OCI-LY3 (cell line): Measurements from ENCODE around the gene OBSL1.
A peak's percentile ranks its signal among the peaks of the same experiment; 100 is the strongest.

Experiments
- H2AFZ ChIP-seq: fragments of 200-600, 300-600 bp; shearing (Covaris generic); 2 replicates; pipeline ENCODE4 v1.6.0; 2014; ENCODE audit warnings: antibody characterized with exemption, low read depth, low read length
- H3K27ac ChIP-seq: fragments of 200-600, 300-600 bp; sonication (generic); 2 replicates; pipeline ENCODE4 v1.5.1; 2014; ENCODE audit warnings: mild to moderate bottlenecking, low read length, moderate library complexity, mixed read lengths
- H3K27me3 ChIP-seq: fragments of 200-600, 300-600 bp; sonication (generic); 2 replicates; pipeline ENCODE4 v1.6.1; 2014; ENCODE audit warnings: low read depth, low read length, mixed read lengths
- H3K36me3 ChIP-seq: fragments of 200-600, 300-600 bp; sonication (generic); replicated peaks from 2 replicates; pipeline ENCODE3; 2014; ENCODE audit warnings: low read depth, low read length, mixed read lengths
- H3K4me1 ChIP-seq: fragments of 300-600, 200-600 bp; sonication (generic); 2 replicates; pipeline ENCODE4 v1.6.1; 2014; ENCODE audit warnings: low read length, mixed read lengths
- H3K4me2 ChIP-seq: fragments of 200-600, 300-600 bp; sonication (generic); 2 replicates; pipeline ENCODE4 v1.6.1; 2014; ENCODE audit warnings: low read length, mixed read lengths
- H3K4me3 ChIP-seq: fragments of 300-600, 200-600 bp; sonication (generic); 2 replicates; pipeline ENCODE4 v1.5.1; 2014; ENCODE audit warnings: antibody characterized with exemption, mild to moderate bottlenecking, low read length, moderate library complexity
- H3K79me2 ChIP-seq: fragments of 300-600, 200-600 bp; shearing (Covaris generic); 2 replicates; pipeline ENCODE4 v1.6.1; 2014; ENCODE audit warnings: mild to moderate bottlenecking, low read length, mixed read lengths
- H3K9ac ChIP-seq: fragments of 300-600, 200-600 bp; shearing (Covaris generic); 2 replicates; pipeline ENCODE4 v1.6.0; 2014; ENCODE audit warnings: mild to moderate bottlenecking, low read length, moderate library complexity
- H3K9me3 ChIP-seq: fragments of 200-600, 300-600 bp; shearing (Covaris generic); 2 replicates; pipeline ENCODE4 v1.6.1; 2014; ENCODE audit warnings: low read length, mixed read lengths; ENCODE audit not compliant: insufficient read depth
- H4K20me1 ChIP-seq: fragments of 200-600, 300-600 bp; sonication (generic); 2 replicates; pipeline ENCODE4 v1.6.1; 2016; ENCODE audit warnings: low read length, mixed read lengths; ENCODE audit not compliant: insufficient read depth
- CTCF ChIP-seq: fragments of 200-600, 300-600 bp; sonication (generic); IDR thresholded peaks from 2 replicates; pipeline ENCODE4 v1.5.1; 2014; ENCODE audit warnings: antibody characterized with exemption, low read length, low read depth
- EZH2phosphoT487 ChIP-seq: fragments of 200-600 bp; shearing (Covaris generic); IDR thresholded peaks from 2 replicates; pipeline ENCODE4 v1.6.1; 2018; ENCODE audit warnings: antibody characterized with exemption, mixed run types, low read depth

The OBSL1 gene

GRCh38 chr2:219525533-219526232 is 45.7 kb downstream of the OBSL1 start:
- Histone ChIP-seq H3K4me2 (no peak overlapping the region), H3K27me3 (peaks cover 30% of the 10 kb centered on the region), H3K9me3 (no peaks in the 10 kb centered on the region), H4K20me1 (no peaks in the 10 kb centered on the region), H3K27ac (no peak overlapping the region), H2AFZ (no peak overlapping the region), H3K79me2 (no peaks in the 10 kb centered on the region), H3K4me1 (no peaks in the 10 kb centered on the region), H3K4me3 (no peak overlapping the region), H3K36me3 (no peaks in the 10 kb centered on the region), H3K9ac (no peak overlapping the region)
- no peak for TF ChIP-seq EZH2phosphoT487
- no peak for TF ChIP-seq CTCF

- H3K4me2 ChIP-seq = no peak overlapping the region
- no peak overlapping the region for H2AFZ ChIP-seq
- no peak for TF ChIP-seq EZH2phosphoT487
- no peak for TF ChIP-seq CTCF
- H3K79me2 ChIP-seq = no peaks in the 10 kb centered on the region
- H3K36me3 ChIP-seq = no peaks in the 10 kb centered on the region
- no peaks in the 10 kb centered on the region for H3K4me1 ChIP-seq
- no peaks in the 10 kb centered on the region for H4K20me1 ChIP-seq
- H3K27ac ChIP-seq = no peak overlapping the region
- H3K9me3 ChIP-seq = no peaks in the 10 kb centered on the region
- H3K27me3 ChIP-seq = peaks cover 33% of the 10 kb centered on the region
- no peak overlapping the region for H3K9ac ChIP-seq
- no peak overlapping the region for H3K4me3 ChIP-seq
These were observed 46.5 kb downstream of the OBSL1 start for GRCh38 chr2:219524817-219525216.

- H3K4me1 ChIP-seq = no peaks in the 10 kb centered on the region
- H4K20me1 ChIP-seq = no peaks in the 10 kb centered on the region
- no peak overlapping the region for H2AFZ ChIP-seq
- no peaks in the 10 kb centered on the region for H3K36me3 ChIP-seq
- no peak overlapping the region for H3K4me2 ChIP-seq
- H3K9me3 ChIP-seq = no peaks in the 10 kb centered on the region
- TF ChIP-seq CTCF = 0 out of 2 replicates have a peak, but pooled peaks have one; percentile 3
- no peak for TF ChIP-seq EZH2phosphoT487
- H3K27ac ChIP-seq = no peak overlapping the region
- peaks cover 26% of the 10 kb centered on the region for H3K27me3 ChIP-seq
- no peaks in the 10 kb centered on the region for H3K79me2 ChIP-seq
- no peak overlapping the region for H3K9ac ChIP-seq
- H3K4me3 ChIP-seq = no peak overlapping the region
These were observed 48.2 kb downstream of the OBSL1 start for GRCh38 chr2:219523031-219523671.

- Histone ChIP-seq H2AFZ (no peak overlapping the region), H3K9me3 (no peaks in the 10 kb centered on the region), H3K27ac (no peak overlapping the region), H3K79me2 (no peaks in the 10 kb centered on the region), H3K4me1 (no peaks in the 10 kb centered on the region), H3K4me3 (no peak overlapping the region), H3K4me2 (no peak overlapping the region), H3K27me3 (peaks cover 21% of the 10 kb centered on the region), H3K36me3 (no peaks in the 10 kb centered on the region), H4K20me1 (no peaks in the 10 kb centered on the region), H3K9ac (no peak overlapping the region)
- TF ChIP-seq EZH2phosphoT487 = no peak
- TF ChIP-seq CTCF = no peak
These were observed 49.0 kb downstream of the OBSL1 start for GRCh38 chr2:219522111-219523030.
